ENCODE data around the gene DDRGK1.

Gene DDRGK1

GRCh38 chr20:3180319-3180718, 24.2 kb downstream of the DDRGK1 start:
- no peak for DNase-seq

GRCh38 chr20:3177746-3178485, 26.6 kb downstream of the DDRGK1 start:
- DNase-seq = no peak

- no peak for DNase-seq
Measured at GRCh38 chr20:3175270-3175669, 29.2 kb downstream of the DDRGK1 start.

- no peak for DNase-seq
Measured at GRCh38 chr20:3174442-3175261, 29.8 kb downstream of the DDRGK1 start.

- peak; percentile 93 for DNase-seq
Measured at GRCh38 chr20:3173610-3174441, 30.7 kb downstream of the DDRGK1 start.

GRCh38 chr20:3172933-3173609, 31.4 kb downstream of the DDRGK1 start, which contains the start of gene LZTS3:
Gene LZTS3, minus strand, starts transcription at chr20:3173549. Its CDS starts 6,386 bp downstream, at chr20:3167163.
- peak; percentile 89 for DNase-seq

GRCh38 chr20:3172126-3172932, 32.2 kb downstream of the DDRGK1 start:
- DNase-seq = no peak

- no peak for DNase-seq
Measured at GRCh38 chr20:3171391-3172125, 32.9 kb downstream of the DDRGK1 start.

- no peak for DNase-seq
Measured at GRCh38 chr20:3168829-3169590, 35.5 kb downstream of the DDRGK1 start.

GRCh38 chr20:3168079-3168828, 36.2 kb downstream of the DDRGK1 start:
- DNase-seq = no peak

GRCh38 chr20:3167738-3168078, 36.8 kb downstream of the DDRGK1 start:
- no peak for DNase-seq

GRCh38 chr20:3166913-3167342, 37.6 kb downstream of the DDRGK1 start:
- DNase-seq = no peak

GRCh38 chr20:3166338-3166912, 38.1 kb downstream of the DDRGK1 start:
- no peak for DNase-seq

- DNase-seq = no peak
Measured at GRCh38 chr20:3165473-3166337, 38.8 kb downstream of the DDRGK1 start.

GRCh38 chr20:3164763-3165410, 39.6 kb downstream of the DDRGK1 start:
- no peak for DNase-seq

GRCh38 chr20:3164043-3164762, 40.3 kb downstream of the DDRGK1 start:
- DNase-seq = no peak

Measured in activated CD4-positive, alpha-beta T cell treated with anti-CD3 and anti-CD28 coated beads, Interleukin-2, amount 50 U/mL, for 1 hour (primary cell).